HG03354 (cell line): ENCODE data around the gene MYCN.

ENCODE experiments used
- ATAC-seq: cut with Tn5 transposase; IDR thresholded peaks from one replicate; pipeline ENCODE4 v1.9.1; 2021; ENCODE audit warnings: mild to moderate bottlenecking; ENCODE audit not compliant: unreplicated experiment, poor library complexity, severe bottlenecking

MYCN gene

GRCh38 chr2:15989559-15989958 lies 49.2 kb downstream of the MYCN start:
- ATAC-seq: no peak

DNA sequence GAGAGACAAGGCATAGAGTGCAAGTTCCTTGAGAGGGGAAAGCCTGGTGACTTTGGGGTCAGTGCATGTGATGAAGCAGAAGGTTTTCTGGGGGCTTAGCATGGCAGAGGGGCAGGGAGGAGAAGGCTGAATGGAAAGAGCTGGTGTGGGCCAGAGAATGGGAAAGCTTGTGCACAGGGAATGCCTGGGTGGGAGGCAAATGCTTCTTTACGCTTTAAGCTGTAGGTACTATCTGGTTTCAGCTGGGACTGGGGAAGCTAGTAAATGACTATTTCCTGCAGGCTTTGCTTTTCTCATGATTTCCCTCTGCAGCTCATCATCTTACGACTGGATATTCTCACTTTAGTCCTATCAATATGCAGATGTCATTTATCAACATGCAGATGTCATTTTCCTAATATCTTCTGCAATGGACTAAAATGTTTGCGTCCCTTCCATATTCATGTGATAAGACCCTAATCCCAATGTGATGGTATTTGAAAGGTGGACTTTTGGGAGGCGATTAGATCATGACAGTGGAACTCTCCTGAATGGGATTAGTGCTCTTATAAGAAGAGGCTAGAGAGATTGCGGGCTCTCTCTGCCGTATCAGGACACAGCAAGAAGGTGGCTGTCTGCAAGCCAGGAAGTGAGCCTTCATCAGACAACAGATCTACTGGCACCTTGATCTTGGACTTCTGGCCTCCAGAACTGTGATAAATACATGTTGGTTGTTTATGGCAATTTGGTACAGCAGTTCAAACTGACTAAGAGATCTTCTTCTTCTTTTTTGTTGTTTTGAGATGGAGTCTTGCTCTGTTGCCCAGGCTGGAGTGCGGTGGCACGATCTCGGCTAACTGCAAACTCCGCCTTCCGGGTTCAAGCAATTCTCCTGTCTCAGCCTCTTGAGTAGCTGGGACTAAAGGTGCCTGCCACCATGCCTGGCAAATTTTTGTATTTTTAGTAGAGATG lies 50.1 kb downstream of the MYCN start:
- ATAC-seq: no peak

- no peak for ATAC-seq
Measured at GRCh38 chr2:15991231-15991630, 50.9 kb downstream of the MYCN start.

DNA sequence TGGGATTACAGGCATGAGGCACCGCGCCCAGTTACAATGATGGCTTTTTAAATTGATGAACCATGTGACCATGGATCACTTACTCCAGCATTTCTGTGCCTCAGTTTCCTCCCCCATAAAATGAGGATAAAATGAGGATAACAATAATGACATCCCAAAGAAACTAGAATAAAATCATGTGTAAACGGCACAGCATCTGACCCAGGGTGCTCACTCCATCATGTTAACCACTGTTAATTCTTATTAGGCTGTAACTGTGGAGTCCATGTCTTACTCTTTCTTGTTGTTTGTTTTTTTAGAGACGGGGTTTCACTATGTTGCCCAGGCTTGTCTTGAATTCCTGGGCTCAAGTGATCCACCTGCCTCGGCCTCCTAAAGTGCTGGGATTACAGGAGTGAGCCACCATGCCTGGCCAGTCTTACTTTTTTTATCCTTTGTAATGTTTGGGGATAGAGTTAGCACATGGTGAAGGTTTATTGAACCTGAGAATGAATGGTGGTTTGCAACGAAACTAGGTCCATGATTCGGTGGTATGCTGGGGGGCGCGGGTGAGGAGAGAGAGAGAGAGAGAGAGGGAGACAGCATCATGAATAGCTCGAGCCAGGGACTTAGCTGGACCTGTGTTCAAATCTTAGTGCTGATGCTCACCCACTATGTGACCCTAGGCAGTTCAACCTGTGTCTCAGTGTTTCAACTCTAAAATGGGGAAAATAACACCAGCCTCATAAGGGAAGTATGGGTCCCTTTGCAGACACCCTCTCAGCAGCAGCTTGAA lies 52.3 kb downstream of the MYCN start:
- ATAC-seq: no peak

DNA sequence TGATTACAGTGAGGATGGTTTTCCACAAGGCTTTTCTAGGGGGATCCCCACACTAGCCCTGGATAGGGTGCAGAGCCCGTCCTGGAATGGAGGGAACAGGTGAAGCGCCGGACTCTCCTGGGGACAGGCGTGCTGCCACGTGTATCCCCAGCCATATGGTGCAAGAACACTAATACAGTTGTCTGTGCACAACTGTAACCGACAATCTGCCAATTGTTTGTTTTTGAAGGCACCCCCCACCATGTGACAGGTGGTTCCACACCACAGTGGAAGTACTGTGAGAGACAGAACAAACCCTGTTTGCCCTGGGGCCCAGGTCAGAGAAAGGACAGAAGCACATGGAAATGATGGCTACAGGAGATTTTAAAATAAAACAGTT lies 52.9 kb downstream of the MYCN start:
- ATAC-seq: no peak

- no peak for ATAC-seq
Measured at GRCh38 chr2:15993666-15994065, 53.3 kb downstream of the MYCN start.

DNA sequence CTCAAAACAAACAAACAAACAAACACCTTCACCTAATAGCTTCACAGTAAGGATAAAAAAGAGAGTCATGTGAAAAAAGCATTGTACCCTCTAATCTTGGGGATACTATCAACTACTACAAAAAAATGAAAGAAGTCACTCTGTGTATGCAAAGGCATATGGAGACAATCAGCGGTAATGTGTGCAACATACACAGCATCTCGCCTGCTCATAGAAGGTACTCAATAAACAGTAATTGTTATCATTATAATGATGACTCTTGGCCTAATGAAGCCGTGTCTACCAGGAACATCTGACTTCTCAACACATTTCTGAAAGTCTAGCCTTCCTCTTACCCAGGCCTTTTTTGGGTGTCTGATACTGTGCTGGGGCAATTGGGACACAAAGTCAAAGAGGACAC lies 55.3 kb downstream of the MYCN start:
- no peak for ATAC-seq
